Vagina (tissue), 2 donors: ENCODE results near the gene P4HA2. TPM values are rescaled to one million over a fixed set of nuclear protein-coding genes. Genes with fewer than 3 reads are reported as not detected.

ENCODE experiments used
- DNase-seq, 2 donors: peaks; one replicate each; pipeline ENCODE4 v3.0.0-alpha.2; 2017; ENCODE audit errors: extremely low spot score in 2 of 2
- H3K27ac ChIP-seq: fragments of 200-600 bp; sonication (generic); one replicate; pipeline ENCODE4 v1.5.1; 2019
- H3K27me3 ChIP-seq: fragments of 200-600 bp; sonication (generic); one replicate; pipeline ENCODE4 v1.5.1; 2019
- H3K36me3 ChIP-seq, 2 donors: fragments of 200-600 bp; sonication (generic); one replicate each; pipeline ENCODE4 v1.5.1; 2017 to 2019
- H3K4me1 ChIP-seq: fragments of 200-600 bp; sonication (generic); one replicate; pipeline ENCODE4 v1.5.1; 2019
- H3K4me3 ChIP-seq, 2 donors: fragments of 200-600 bp; sonication (generic); 1 replicate in 1 of 2; 2 replicates in 1 of 2; pipeline ENCODE4 v1.5.1; 2016 to 2019
- H3K9me3 ChIP-seq: fragments of 200-600 bp; sonication (generic); one replicate; pipeline ENCODE4 v1.5.1; 2019
- CTCF ChIP-seq, 3 experiments: fragments of 450-650 bp in 2 of 3; fragments of 200-600 bp in 1 of 3; sonication (generic) in 1 of 3; IDR thresholded peaks; one replicate each; pipeline ENCODE4 v1.5.1; 2017 to 2019; ENCODE audit warnings: antibody characterized with exemption in 3 of 3, mild to moderate bottlenecking in 2 of 3, moderate library complexity in 2 of 3
- POLR2A ChIP-seq, 2 donors: fragments of 450-650 bp; IDR thresholded peaks; one replicate each; pipeline ENCODE4 v1.6.1; 2017; ENCODE audit warnings: antibody characterized with exemption in 2 of 2, mild to moderate bottlenecking in 2 of 2, moderate library complexity in 2 of 2
- POLR2AphosphoS5 ChIP-seq, 2 donors: sonication (generic); formaldehyde crosslinking; IDR thresholded peaks; one replicate each; pipeline ENCODE4 v1.9.0; 2017; ENCODE audit warnings: antibody characterized with exemption in 2 of 2, mild to moderate bottlenecking in 2 of 2, low read depth in 1 of 2; ENCODE audit not compliant: insufficient read depth in 1 of 2
- intact Hi-C: fragments of 100-400 bp; cut with DNase I; formaldehyde crosslinking; loops from one replicate; pipeline ENCODE4 v1.15.1; 2023
- total RNA-seq: library from RNA; depleted of rRNA; stranded (reverse); fragments of >200 nt; gene quantifications from one replicate; pipeline ENCODE4 v1.2.3, GENCODE V29; 2016

Gene P4HA2
- total RNA-seq, 1 donor from 2014 or later: 42.0 TPM

GRCh38 chr5:132223861-132224260 lies 3.8 kb downstream of the P4HA2 start:
- TF ChIP-seq POLR2AphosphoS5 (IDR thresholded peaks at IDR 0.05; ENCODE audit: insufficient read depth in 1 of 2, low read depth in 1 of 2): no peak
- Histone ChIP-seq H3K36me3 (no peaks in the 10 kb centered on the region), H3K4me1 (peaks cover 82% of the 10 kb centered on the region), H3K27ac (peak overlapping the region; percentile 98), H3K27me3 (no peaks in the 10 kb centered on the region), H3K4me3 (no peak overlapping the region), H3K9me3 (no peaks in the 10 kb centered on the region)
- DNase-seq: no peak
- intact Hi-C loops: loop anchor here (10.0 kb wide), 1 partner anchor 71 kb away; the partner anchor contains the start of gene SLC22A4

GRCh38 chr5:132222649-132223038 lies 5.0 kb downstream of the P4HA2 start:
- intact Hi-C loops: loop anchor here (10.0 kb wide), 1 partner anchor 72 kb away; the partner anchor contains the start of gene SLC22A4
- Histone ChIP-seq H3K4me3 (no peak overlapping the region), H3K27ac (peak overlapping the region; percentile 85), H3K36me3 (no peaks in the 10 kb centered on the region), H3K4me1 (peaks cover 75% of the 10 kb centered on the region), H3K27me3 (no peaks in the 10 kb centered on the region), H3K9me3 (no peaks in the 10 kb centered on the region)
- DNase-seq: no peak
- TF ChIP-seq POLR2AphosphoS5 (IDR thresholded peaks at IDR 0.05; ENCODE audit: insufficient read depth in 1 of 2, low read depth in 1 of 2) (no peak), POLR2A (IDR thresholded peaks at IDR 0.05) (no peak), CTCF (IDR thresholded peaks at IDR 0.05) (no peak)

- H3K27me3 ChIP-seq: no peaks in the 10 kb centered on the region
- no peak overlapping the region for H3K4me3 ChIP-seq
- no peaks in the 10 kb centered on the region for H3K36me3 ChIP-seq
- TF ChIP-seq CTCF (IDR thresholded peaks at IDR 0.05) (no peak), POLR2AphosphoS5 (IDR thresholded peaks at IDR 0.05; ENCODE audit: insufficient read depth in 1 of 2, low read depth in 1 of 2) (peak in 1 of 2 donors; percentile 75), POLR2A (IDR thresholded peaks at IDR 0.05) (no peak)
- peaks cover 74% of the 10 kb centered on the region for H3K4me1 ChIP-seq
- DNase-seq: no peak
- H3K27ac ChIP-seq: peak overlapping the region; percentile 85
- intact Hi-C loops: loop anchor here (10.0 kb wide), 1 partner anchor 73 kb away; the partner anchor contains the start of gene SLC22A4
- H3K9me3 ChIP-seq: no peaks in the 10 kb centered on the region
Measured at GRCh38 chr5:132221781-132222648, 5.6 kb downstream of the P4HA2 start.

GRCh38 chr5:132220491-132220890 lies 7.2 kb downstream of the P4HA2 start:
- no peak overlapping the region for H3K4me3 ChIP-seq
- no peaks in the 10 kb centered on the region for H3K36me3 ChIP-seq
- peaks cover 65% of the 10 kb centered on the region for H3K4me1 ChIP-seq
- no peaks in the 10 kb centered on the region for H3K27me3 ChIP-seq
- no peak for TF ChIP-seq POLR2A (IDR thresholded peaks at IDR 0.05)
- TF ChIP-seq CTCF (IDR thresholded peaks at IDR 0.05): no peak
- no peak for TF ChIP-seq POLR2AphosphoS5 (IDR thresholded peaks at IDR 0.05; ENCODE audit: insufficient read depth in 1 of 2, low read depth in 1 of 2)
- DNase-seq: no peak
- H3K9me3 ChIP-seq: no peaks in the 10 kb centered on the region
- intact Hi-C loops: loop anchor here (10.0 kb wide), 1 partner anchor 74 kb away; the partner anchor contains the start of gene SLC22A4
- peak overlapping the region; percentile 61 for H3K27ac ChIP-seq

- Histone ChIP-seq H3K27ac (peak overlapping the region; percentile 61), H3K4me1 (peaks cover 65% of the 10 kb centered on the region)
Measured at GRCh38 chr5:132219981-132220380, 7.7 kb downstream of the P4HA2 start.

More at GRCh38 chr5:132219981-132220380, 7.7 kb downstream of the P4HA2 start:
- no peak for DNase-seq
- no peak for TF ChIP-seq POLR2A (IDR thresholded peaks at IDR 0.05)
- TF ChIP-seq POLR2AphosphoS5 (IDR thresholded peaks at IDR 0.05; ENCODE audit: insufficient read depth in 1 of 2, low read depth in 1 of 2): no peak
- no peak for TF ChIP-seq CTCF (IDR thresholded peaks at IDR 0.05)
- Histone ChIP-seq H3K9me3 (no peaks in the 10 kb centered on the region), H3K4me3 (no peak overlapping the region), H3K27me3 (no peaks in the 10 kb centered on the region), H3K36me3 (no peaks in the 10 kb centered on the region)
- intact Hi-C loops: loop anchor here (10.0 kb wide), 1 partner anchor 75 kb away; the partner anchor contains the start of gene SLC22A4
